ENCODE results near the gene FBXL16.

DNA sequence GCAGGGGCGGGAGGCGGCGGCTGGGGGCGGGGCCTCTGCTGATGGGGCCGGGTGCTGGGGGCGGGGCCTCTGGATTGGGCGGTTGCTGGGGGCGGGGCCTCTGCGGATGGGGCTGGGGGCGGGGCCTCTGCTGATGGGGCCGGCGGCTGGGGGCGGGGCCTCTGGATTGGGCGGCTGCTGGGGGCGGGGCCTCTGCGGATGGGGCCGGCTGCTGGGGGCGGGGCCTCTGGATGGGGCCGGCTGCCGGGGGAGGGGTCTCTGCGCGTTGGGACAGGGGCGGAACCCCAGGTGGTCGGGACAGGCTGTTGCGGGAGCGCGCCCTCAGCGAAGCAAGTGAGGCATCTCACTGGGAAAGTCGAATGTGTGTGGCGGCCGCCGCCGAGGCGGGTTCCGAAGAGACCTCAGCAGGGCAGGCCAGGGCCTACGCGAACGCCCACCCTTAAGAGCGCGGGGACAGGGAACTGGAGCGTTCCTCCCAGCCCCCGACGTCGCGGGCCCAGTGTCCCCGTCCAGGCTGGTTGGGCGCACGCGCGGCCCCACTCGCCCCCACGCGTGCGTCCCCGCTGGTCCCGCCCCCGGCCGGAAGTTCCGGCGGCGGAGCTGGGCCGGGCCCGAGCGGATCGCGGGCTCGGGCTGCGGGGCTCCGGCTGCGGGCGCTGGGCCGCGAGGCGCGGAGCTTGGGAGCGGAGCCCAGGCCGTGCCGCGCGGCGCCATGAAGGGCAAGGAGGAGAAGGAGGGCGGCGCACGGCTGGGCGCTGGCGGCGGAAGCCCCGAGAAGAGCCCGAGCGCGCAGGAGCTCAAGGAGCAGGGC, 25.6 kb downstream of the FBXL16 start, which contains the start of gene STUB1:
- TF ChIP-seq, protein P1, sequence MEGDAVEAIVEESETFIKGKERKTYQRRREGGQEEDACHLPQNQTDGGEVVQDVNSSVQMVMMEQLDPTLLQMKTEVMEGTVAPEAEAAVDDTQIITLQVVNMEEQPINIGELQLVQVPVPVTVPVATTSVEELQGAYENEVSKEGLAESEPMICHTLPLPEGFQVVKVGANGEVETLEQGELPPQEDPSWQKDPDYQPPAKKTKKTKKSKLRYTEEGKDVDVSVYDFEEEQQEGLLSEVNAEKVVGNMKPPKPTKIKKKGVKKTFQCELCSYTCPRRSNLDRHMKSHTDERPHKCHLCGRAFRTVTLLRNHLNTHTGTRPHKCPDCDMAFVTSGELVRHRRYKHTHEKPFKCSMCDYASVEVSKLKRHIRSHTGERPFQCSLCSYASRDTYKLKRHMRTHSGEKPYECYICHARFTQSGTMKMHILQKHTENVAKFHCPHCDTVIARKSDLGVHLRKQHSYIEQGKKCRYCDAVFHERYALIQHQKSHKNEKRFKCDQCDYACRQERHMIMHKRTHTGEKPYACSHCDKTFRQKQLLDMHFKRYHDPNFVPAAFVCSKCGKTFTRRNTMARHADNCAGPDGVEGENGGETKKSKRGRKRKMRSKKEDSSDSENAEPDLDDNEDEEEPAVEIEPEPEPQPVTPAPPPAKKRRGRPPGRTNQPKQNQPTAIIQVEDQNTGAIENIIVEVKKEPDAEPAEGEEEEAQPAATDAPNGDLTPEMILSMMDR (IDR thresholded peaks at IDR 0.05): peak in 1 of 4 experiments; percentile 2
- TF ChIP-seq POLR2A (IDR thresholded peaks at IDR 0.05): peak; percentile 66 to 88
